Hepatocyte (in vitro differentiated cells): ENCODE measurements around the gene PGK1. TPM values are rescaled to one million over a fixed set of nuclear protein-coding genes. Genes with fewer than 3 reads are reported as not detected.

ENCODE experiments used
- DNase-seq: peaks from one replicate; pipeline ENCODE4 v3.0.0-alpha.2; 2016; ENCODE audit warnings: low spot score
- H2AFZ ChIP-seq: fragments of 200-600 bp; sonication (generic); 2 replicates; pipeline ENCODE4 v1.6.0; 2016; ENCODE audit warnings: antibody characterized with exemption, mild to moderate bottlenecking
- H3K27ac ChIP-seq: fragments of 200-600 bp; sonication (generic); 2 replicates; pipeline ENCODE4 v1.5.1; 2016; ENCODE audit warnings: mild to moderate bottlenecking
- H3K27me3 ChIP-seq: fragments of 200-600 bp; sonication (generic); 2 replicates; pipeline ENCODE4 v1.6.1; 2016
- H3K36me3 ChIP-seq: fragments of 200-600 bp; sonication (generic); replicated peaks from 2 replicates; pipeline ENCODE4 v1.5.1; 2016; ENCODE audit warnings: low read depth; ENCODE audit not compliant: insufficient read depth
- H3K4me1 ChIP-seq: fragments of 200-600 bp; sonication (generic); 2 replicates; pipeline ENCODE4 v1.5.1; 2016; ENCODE audit warnings: mild to moderate bottlenecking, moderate library complexity; ENCODE audit not compliant: insufficient read depth
- H3K4me2 ChIP-seq: fragments of 200-600 bp; sonication (generic); 2 replicates; pipeline ENCODE4 v1.6.0; 2016
- H3K4me3 ChIP-seq: fragments of 200-600 bp; sonication (generic); 2 replicates; pipeline ENCODE4 v1.5.1; 2016; ENCODE audit warnings: mild to moderate bottlenecking
- H3K79me2 ChIP-seq: fragments of 200-600 bp; sonication (generic); 2 replicates; pipeline ENCODE4 v1.6.0; 2017; ENCODE audit warnings: mild to moderate bottlenecking
- H3K9me2 ChIP-seq: fragments of 200-600 bp; sonication (generic); replicated peaks from 2 replicates; pipeline ENCODE4 v1.6.0; 2017; ENCODE audit warnings: mild to moderate bottlenecking; ENCODE audit not compliant: insufficient read depth
- H3K9me3 ChIP-seq: fragments of 200-600 bp; sonication (generic); 2 replicates; pipeline ENCODE4 v1.5.1; 2016; ENCODE audit warnings: low read depth, mild to moderate bottlenecking
- H4K20me1 ChIP-seq: fragments of 200-600 bp; sonication (generic); 2 replicates; pipeline ENCODE4 v1.6.0; 2016; ENCODE audit warnings: mild to moderate bottlenecking; ENCODE audit not compliant: insufficient read depth, poor library complexity, severe bottlenecking
- EZH2 ChIP-seq: fragments of 200-600 bp; sonication (generic); IDR thresholded peaks from 2 replicates; pipeline ENCODE4 v1.6.1; 2016; ENCODE audit warnings: antibody characterized with exemption, mild to moderate bottlenecking, borderline replicate concordance
- EZH2phosphoT487 ChIP-seq: fragments of 200-600 bp; sonication (generic); IDR thresholded peaks from one replicate; pipeline ENCODE4 v1.6.1; 2018; ENCODE audit warnings: antibody characterized with exemption, mild to moderate bottlenecking, low read depth, moderate library complexity; ENCODE audit not compliant: unreplicated experiment, severe bottlenecking
- WGBS: methylation state at CpG from one replicate; pipeline ENCODE4 v1.1.6; 2016; ENCODE audit warnings: low lambda C conversion rate; ENCODE audit errors: missing lambda C conversion rate; 5-methylcytosine and 5-hydroxymethylcytosine counted together
- polyA plus RNA-seq: library from polyadenylated mRNA; unstranded; fragments of >200 nt; fragmentation: Nextera tagmentation; extraction: Ambion mirVana; gene quantifications from 2 replicates; pipeline ENCODE4 v1.2.1, GENCODE V29; 2016
- total RNA-seq: library from RNA; depleted of rRNA; stranded (reverse); fragments of >200 nt; gene quantifications from 2 replicates; pipeline ENCODE4 v1.2.3, GENCODE V29; 2014
- TF ChIP-seq, protein P1 (sequence below): fragments of 200-600 bp; sonication (generic); IDR thresholded peaks from 2 replicates; pipeline ENCODE4 v1.5.1; 2016; ENCODE audit warnings: antibody characterized with exemption, mild to moderate bottlenecking; ENCODE audit not compliant: poor library complexity

PGK1 gene
- total and polyA plus RNA-seq, 2 experiments from 2014 or later = 255 to 283 TPM

DNA sequence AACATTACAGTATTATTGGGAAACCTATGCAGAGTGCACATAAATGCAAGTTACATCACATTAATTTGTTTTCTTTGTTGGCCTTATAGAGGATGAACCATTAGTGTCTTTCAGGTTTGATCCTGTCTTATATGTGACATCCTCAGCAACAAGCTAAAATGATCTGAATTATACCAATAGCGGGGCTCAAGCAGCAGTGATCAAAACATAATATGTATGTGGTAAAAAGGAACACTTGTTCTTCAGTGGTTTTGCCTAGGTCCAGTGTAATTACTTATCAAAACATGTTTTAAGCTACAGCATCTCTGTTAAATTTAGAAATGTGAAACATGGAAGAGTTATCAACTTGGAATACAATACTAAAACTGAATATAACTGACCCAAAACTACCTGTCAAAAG, 26.3 kb downstream of the PGK1 start:
- TF ChIP-seq, protein P1, sequence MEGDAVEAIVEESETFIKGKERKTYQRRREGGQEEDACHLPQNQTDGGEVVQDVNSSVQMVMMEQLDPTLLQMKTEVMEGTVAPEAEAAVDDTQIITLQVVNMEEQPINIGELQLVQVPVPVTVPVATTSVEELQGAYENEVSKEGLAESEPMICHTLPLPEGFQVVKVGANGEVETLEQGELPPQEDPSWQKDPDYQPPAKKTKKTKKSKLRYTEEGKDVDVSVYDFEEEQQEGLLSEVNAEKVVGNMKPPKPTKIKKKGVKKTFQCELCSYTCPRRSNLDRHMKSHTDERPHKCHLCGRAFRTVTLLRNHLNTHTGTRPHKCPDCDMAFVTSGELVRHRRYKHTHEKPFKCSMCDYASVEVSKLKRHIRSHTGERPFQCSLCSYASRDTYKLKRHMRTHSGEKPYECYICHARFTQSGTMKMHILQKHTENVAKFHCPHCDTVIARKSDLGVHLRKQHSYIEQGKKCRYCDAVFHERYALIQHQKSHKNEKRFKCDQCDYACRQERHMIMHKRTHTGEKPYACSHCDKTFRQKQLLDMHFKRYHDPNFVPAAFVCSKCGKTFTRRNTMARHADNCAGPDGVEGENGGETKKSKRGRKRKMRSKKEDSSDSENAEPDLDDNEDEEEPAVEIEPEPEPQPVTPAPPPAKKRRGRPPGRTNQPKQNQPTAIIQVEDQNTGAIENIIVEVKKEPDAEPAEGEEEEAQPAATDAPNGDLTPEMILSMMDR = no peak
- TF ChIP-seq EZH2phosphoT487 (no peak), EZH2 (no peak)
- H3K27ac ChIP-seq = no peak overlapping the region

DNA sequence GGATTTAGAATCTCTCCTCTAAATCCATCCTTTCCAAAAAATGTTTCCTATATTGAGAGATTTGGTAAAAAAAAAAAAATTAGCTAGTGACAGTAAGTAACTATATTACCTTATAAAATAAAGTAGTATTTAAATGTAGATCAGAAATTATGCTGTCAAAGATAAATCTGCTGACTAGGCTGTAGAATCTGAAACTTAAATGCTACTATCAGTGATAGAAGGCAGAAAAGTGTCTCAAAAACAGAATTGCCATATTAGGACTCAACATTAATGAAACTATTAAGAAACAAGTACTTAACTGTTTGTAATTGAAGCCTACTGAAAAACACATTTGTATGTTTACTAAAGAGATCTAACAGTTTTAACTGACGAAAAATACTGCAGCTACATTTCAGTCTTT, 27.1 kb downstream of the PGK1 start:
- 54% methylated on average over 1 of the region's 1 CpG for WGBS
- no peaks in the 10 kb centered on the region for H3K4me1 ChIP-seq
- no peak overlapping the region for H3K27ac ChIP-seq
- H3K9me2 ChIP-seq = no peaks in the 10 kb centered on the region
- no peaks in the 10 kb centered on the region for H3K36me3 ChIP-seq
- no peaks in the 10 kb centered on the region for H3K27me3 ChIP-seq
- no peak for TF ChIP-seq EZH2
- no peak for TF ChIP-seq EZH2phosphoT487
- TF ChIP-seq, protein P1 = no peak
- no peaks in the 10 kb centered on the region for H3K9me3 ChIP-seq
- no peak overlapping the region for H2AFZ ChIP-seq
- DNase-seq = no peak
- H4K20me1 ChIP-seq = no peaks in the 10 kb centered on the region
- no peak overlapping the region for H3K4me2 ChIP-seq
- no peak overlapping the region for H3K4me3 ChIP-seq
- H3K79me2 ChIP-seq = no peaks in the 10 kb centered on the region

More for the DNA sequence above, 26.3 kb downstream of the PGK1 start:
- Histone ChIP-seq H3K27me3 (no peaks in the 10 kb centered on the region), H3K79me2 (no peaks in the 10 kb centered on the region), H3K4me2 (no peak overlapping the region), H3K4me1 (no peaks in the 10 kb centered on the region), H3K9me3 (no peaks in the 10 kb centered on the region), H3K36me3 (no peaks in the 10 kb centered on the region), H2AFZ (no peak overlapping the region), H3K9me2 (no peaks in the 10 kb centered on the region), H3K4me3 (no peak overlapping the region), H4K20me1 (no peaks in the 10 kb centered on the region)
- 50% methylated on average over 1 of the region's 1 CpG for WGBS
- DNase-seq = no peak

- Histone ChIP-seq H3K36me3 (no peaks in the 10 kb centered on the region), H3K27me3 (no peaks in the 10 kb centered on the region), H3K9me3 (no peaks in the 10 kb centered on the region), H3K4me2 (no peak overlapping the region), H2AFZ (no peak overlapping the region), H3K9me2 (no peaks in the 10 kb centered on the region), H3K27ac (no peak overlapping the region), H3K4me3 (no peak overlapping the region), H3K79me2 (no peaks in the 10 kb centered on the region), H4K20me1 (no peaks in the 10 kb centered on the region), H3K4me1 (no peaks in the 10 kb centered on the region)
- 79% methylated on average over 4 of the region's 4 CpGs for WGBS
- TF ChIP-seq EZH2phosphoT487 (no peak), EZH2 (no peak)
- TF ChIP-seq, protein P1 = no peak
- no peak for DNase-seq
Observed at GRCh38 chrX:78133238-78133960, 29.4 kb downstream of the PGK1 start.
